Measurements from ENCODE around the gene C1orf115.

DNA sequence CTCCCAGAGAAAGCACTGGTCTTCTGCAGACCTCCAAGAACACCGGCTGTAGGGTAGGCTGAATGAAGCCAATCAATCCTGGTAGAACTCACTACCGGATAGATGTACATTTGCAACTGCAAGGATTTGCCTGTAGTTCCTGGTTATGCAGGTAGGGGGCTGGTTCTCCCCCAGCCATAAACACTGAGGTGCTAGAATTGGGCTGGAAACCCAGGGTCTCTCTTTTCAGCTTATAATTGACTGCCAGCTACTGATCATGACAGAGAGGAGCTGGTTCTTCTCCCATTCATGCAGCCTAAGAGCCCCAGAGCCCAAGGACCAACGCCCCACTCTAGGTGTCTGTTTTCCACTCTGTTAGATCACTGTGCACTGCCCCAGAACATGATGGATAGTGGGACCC lies 36.5 kb downstream of the C1orf115 start:
- TF ChIP-seq EZH2 (IDR thresholded peaks at IDR 0.05; ENCODE audit: low read length), result no peak
- TF ChIP-seq, protein P1, sequence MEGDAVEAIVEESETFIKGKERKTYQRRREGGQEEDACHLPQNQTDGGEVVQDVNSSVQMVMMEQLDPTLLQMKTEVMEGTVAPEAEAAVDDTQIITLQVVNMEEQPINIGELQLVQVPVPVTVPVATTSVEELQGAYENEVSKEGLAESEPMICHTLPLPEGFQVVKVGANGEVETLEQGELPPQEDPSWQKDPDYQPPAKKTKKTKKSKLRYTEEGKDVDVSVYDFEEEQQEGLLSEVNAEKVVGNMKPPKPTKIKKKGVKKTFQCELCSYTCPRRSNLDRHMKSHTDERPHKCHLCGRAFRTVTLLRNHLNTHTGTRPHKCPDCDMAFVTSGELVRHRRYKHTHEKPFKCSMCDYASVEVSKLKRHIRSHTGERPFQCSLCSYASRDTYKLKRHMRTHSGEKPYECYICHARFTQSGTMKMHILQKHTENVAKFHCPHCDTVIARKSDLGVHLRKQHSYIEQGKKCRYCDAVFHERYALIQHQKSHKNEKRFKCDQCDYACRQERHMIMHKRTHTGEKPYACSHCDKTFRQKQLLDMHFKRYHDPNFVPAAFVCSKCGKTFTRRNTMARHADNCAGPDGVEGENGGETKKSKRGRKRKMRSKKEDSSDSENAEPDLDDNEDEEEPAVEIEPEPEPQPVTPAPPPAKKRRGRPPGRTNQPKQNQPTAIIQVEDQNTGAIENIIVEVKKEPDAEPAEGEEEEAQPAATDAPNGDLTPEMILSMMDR (optimal IDR thresholded peaks at IDR 0.05 in 1 of 3, IDR thresholded peaks at IDR 0.05 in 1 of 3, conservative IDR thresholded peaks at IDR 0.05 in 1 of 3; ENCODE audit: extremely low read depth in 1 of 3, insufficient read depth in 2 of 3, low read length in 3 of 3), result peak in 2 of 3 experiments; percentile 37 to 40

All from keratinocyte (primary cell).